ENCODE results near the gene ZNF28.
"Not testable (repeated sequence)": the region's sequence is repeated elsewhere in the genome, so short reads cannot be mapped to it uniquely, and the experiment has no call there.

DNA sequence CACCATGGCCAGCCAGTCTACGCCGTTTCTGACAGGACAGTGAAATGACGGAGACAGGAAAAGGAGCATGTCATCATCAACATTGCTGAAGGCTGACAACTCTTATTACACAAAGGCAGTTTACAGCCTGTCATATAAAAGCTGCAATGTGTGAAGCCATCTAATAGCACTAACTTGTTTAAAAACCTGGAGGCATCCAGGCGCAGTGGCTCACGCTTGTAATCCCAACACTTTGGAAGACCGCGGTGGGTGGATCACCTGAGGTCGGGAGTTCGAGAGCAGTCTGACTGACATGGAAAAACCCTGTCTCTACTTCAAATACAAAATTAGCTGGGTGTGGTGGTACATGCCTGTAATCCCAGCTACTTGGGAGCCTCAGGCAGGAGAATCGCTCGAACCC is 46.6 kb upstream of the ZNF28 start:
- TF ChIP-seq CTCF (IDR thresholded peaks at IDR 0.05; ENCODE audit: low read length); EZH2 (optimal IDR thresholded peaks at IDR 0.05; ENCODE audit: low read depth, low read length): not testable (repeated sequence)
